Measurements from ENCODE around the gene HDGFL2. TPM values are rescaled to one million over a fixed set of nuclear protein-coding genes. Genes with fewer than 3 reads are reported as not detected.
"Not testable (repeated sequence)": the region's sequence is repeated elsewhere in the genome, so short reads cannot be mapped to it uniquely, and the experiment has no call there.

Gene HDGFL2
- total RNA-seq, 1 donor = 60.9 TPM

DNA sequence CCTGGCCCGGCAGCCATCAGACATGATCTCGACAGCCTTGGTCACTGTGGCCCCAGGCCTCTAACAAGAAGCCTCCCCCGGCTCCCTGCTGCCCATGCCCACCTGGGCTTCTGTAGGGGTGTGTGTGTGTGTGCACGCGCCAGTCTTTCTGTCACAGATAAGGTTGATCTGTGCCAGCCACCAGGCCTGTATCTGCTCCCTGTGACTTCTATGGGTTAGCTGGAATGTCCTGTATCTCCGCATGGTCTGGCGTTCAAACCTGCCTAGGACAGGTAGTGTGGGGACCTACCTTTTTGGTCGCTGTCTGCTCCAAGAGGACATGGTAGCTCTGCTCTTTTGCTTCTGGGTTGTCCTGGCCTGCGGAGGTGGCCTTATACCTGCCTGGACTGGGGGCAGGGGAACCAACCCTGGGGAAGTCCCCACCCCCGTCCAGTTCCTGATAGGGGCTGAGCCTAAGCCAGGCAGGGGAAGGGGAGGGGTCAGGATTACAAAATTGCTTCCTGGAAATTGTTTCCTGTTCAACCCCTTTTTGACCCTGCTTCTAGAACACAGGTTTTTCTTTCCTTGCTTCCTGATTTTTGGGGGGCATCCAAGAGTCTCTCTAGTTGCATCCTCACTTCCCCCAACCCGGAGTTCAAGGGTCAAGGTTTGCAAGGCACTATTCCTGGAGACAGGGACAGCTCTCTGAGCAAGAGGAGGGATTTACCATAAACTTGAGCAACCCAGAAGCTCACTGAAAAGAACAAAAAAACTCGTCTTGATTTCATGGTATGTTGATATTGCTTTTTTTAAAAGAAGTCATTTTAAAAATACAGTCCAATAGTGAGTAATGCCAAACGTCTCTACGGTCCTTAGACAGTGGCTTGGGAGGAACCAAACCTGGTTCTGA lies 67.8 kb downstream of the HDGFL2 start, which contains the start of gene LRG1:
TSS of gene LRG1 (minus strand) at position 344 of the 889 bp plus-strand sequence. CDS start at position 321, 23 bp downstream.
- no peak within 1 kb of the TSS for H3K4me3 ChIP-seq (ENCODE audit: low read depth, low read length)
- TF ChIP-seq CTCF (IDR thresholded peaks at IDR 0.05; ENCODE audit: insufficient read depth, low read depth, low read length) = no peak
- no peak for DNase-seq (ENCODE audit: low read depth)

- no peak for TF ChIP-seq CTCF (IDR thresholded peaks at IDR 0.05; ENCODE audit: insufficient read depth, low read depth, low read length)
- DNase-seq (ENCODE audit: low read depth) = no peak
- H3K4me3 ChIP-seq (ENCODE audit: low read depth, low read length) = no peak overlapping the region
These were observed 69.2 kb downstream of the HDGFL2 start for GRCh38 chr19:4541114-4541805.

GRCh38 chr19:4541806-4542145 lies 69.7 kb downstream of the HDGFL2 start:
- not testable (repeated sequence) for H3K4me3 ChIP-seq (ENCODE audit: low read depth, low read length); DNase-seq (ENCODE audit: low read depth)

- H3K4me3 ChIP-seq (ENCODE audit: low read depth, low read length) = no peak overlapping the region
- TF ChIP-seq CTCF (IDR thresholded peaks at IDR 0.05; ENCODE audit: insufficient read depth, low read depth, low read length) = no peak
- no peak for DNase-seq (ENCODE audit: low read depth)
These were observed 71.1 kb downstream of the HDGFL2 start for GRCh38 chr19:4542896-4543841.

GRCh38 chr19:4543842-4544647 lies 71.9 kb downstream of the HDGFL2 start:
- no peak for TF ChIP-seq CTCF (IDR thresholded peaks at IDR 0.05; ENCODE audit: insufficient read depth, low read depth, low read length)
- no peak for DNase-seq (ENCODE audit: low read depth)
- no peak overlapping the region for H3K4me3 ChIP-seq (ENCODE audit: low read depth, low read length)

GRCh38 chr19:4547303-4548237 lies 75.5 kb downstream of the HDGFL2 start:
- peak; percentile 23 for TF ChIP-seq CTCF (IDR thresholded peaks at IDR 0.05; ENCODE audit: insufficient read depth, low read depth, low read length)
- DNase-seq (ENCODE audit: low read depth) = no peak
- H3K4me3 ChIP-seq (ENCODE audit: low read depth, low read length) = no peak overlapping the region

Measured in fibroblast of villous mesenchyme (primary cell).